SHP77 treated with DMSO at 0.1 percent for 48 hours (cell line): ENCODE measurements around the gene ACRV1.

Experiments used
- DNase-seq: peaks from one replicate; lab custom pipeline; 2025; lab: John Stamatoyannopoulos, UW

Gene ACRV1

GRCh38 chr11:125649465-125650166, 31.0 kb downstream of the ACRV1 start:
- DNase-seq, result no peak

- no peak for DNase-seq
These were observed 34.8 kb downstream of the ACRV1 start for GRCh38 chr11:125645871-125646270.

GRCh38 chr11:125638315-125638714, 42.3 kb downstream of the ACRV1 start:
- no peak for DNase-seq

GRCh38 chr11:125637840-125638239, 42.8 kb downstream of the ACRV1 start:
- no peak for DNase-seq

GRCh38 chr11:125627236-125627910, 53.3 kb downstream of the ACRV1 start:
- no peak for DNase-seq

GRCh38 chr11:125626288-125626950, 54.2 kb downstream of the ACRV1 start:
- no peak for DNase-seq

- DNase-seq, result peak; percentile 74
These were observed 54.9 kb downstream of the ACRV1 start for GRCh38 chr11:125625630-125626287.

GRCh38 chr11:125625225-125625629, 55.4 kb downstream of the ACRV1 start:
- no peak for DNase-seq

GRCh38 chr11:125624756-125625213, 55.9 kb downstream of the ACRV1 start, which contains the start of gene CHEK1:
CHEK1 (plus strand) TSS chr11:125625163; CDS start chr11:125626769, 1,606 bp downstream.
- no peak for DNase-seq

GRCh38 chr11:125623064-125623463, 57.6 kb downstream of the ACRV1 start:
- no peak for DNase-seq

GRCh38 chr11:125621995-125622394, 58.7 kb downstream of the ACRV1 start:
- DNase-seq, result no peak
